ENCODE results near the gene SLC37A2. TPM values are rescaled to one million over a fixed set of nuclear protein-coding genes. Genes with fewer than 3 reads are reported as not detected.

Gene SLC37A2
- total and polyA plus RNA-seq, 2 of the 13 experiments (the other 11 are each of a cell fraction or from before 2014, with no cell fraction given) = 4.6 to 7.1 TPM

- TF ChIP-seq HNF1A (IDR thresholded peaks at IDR 0.05; ENCODE audit: low read depth) (no peak), HNF1A (CRISPR knock-in tag; IDR thresholded peaks at IDR 0.05; ENCODE audit: borderline replicate concordance) (peak; percentile 54; the same call in 1 of the 2 replicates), ZNF138 (CRISPR knock-in tag; IDR thresholded peaks at IDR 0.05; ENCODE audit: low read depth) (no peak), NR2F1 (CRISPR knock-in tag; IDR thresholded peaks at IDR 0.05) (peak in 1 of 2 experiments; percentile 12; a peak in 1 of 4 replicates), IRF2 (CRISPR knock-in tag; IDR thresholded peaks at IDR 0.05) (0 out of 2 replicates have a peak, but pooled peaks have one; percentile 12), SALL1 (CRISPR knock-in tag; IDR thresholded peaks at IDR 0.05) (peak; percentile 57; the same call in 1 of the 2 replicates), RBFOX2 (IDR thresholded peaks at IDR 0.05; ENCODE audit: low read depth, low read length) (peak; percentile 54; the same call in 1 of the 2 replicates), KDM2A (CRISPR knock-in tag; IDR thresholded peaks at IDR 0.05; ENCODE audit: borderline replicate concordance, low read depth) (peak; percentile 24; the same call in 1 of the 2 replicates), MAZ (IDR thresholded peaks at IDR 0.05; ENCODE audit: borderline replicate concordance, low read depth, low read length) (peak; percentile 54; the same call in 1 of the 2 replicates), MAZ (CRISPR knock-in tag; IDR thresholded peaks at IDR 0.05; ENCODE audit: low read depth) (peak; percentile 44), SIN3A (IDR thresholded peaks at IDR 0.05; ENCODE audit: borderline replicate concordance, low read depth, low read length) (0 out of 2 replicates have a peak, but pooled peaks have one; percentile 39), ZNF274 (CRISPR knock-in tag; IDR thresholded peaks at IDR 0.05) (peak; percentile 63; the same call in 1 of the 2 replicates), GMEB1 (CRISPR knock-in tag; IDR thresholded peaks at IDR 0.05; ENCODE audit: borderline replicate concordance) (peak; percentile 67; the same call in 1 of the 2 replicates), MIXL1 (CRISPR knock-in tag; IDR thresholded peaks at IDR 0.05) (0 out of 2 replicates have a peak, but pooled peaks have one; percentile 9), PHF21A (CRISPR knock-in tag; IDR thresholded peaks at IDR 0.05) (peak; percentile 85)
- TF ChIP-seq, protein P1, sequence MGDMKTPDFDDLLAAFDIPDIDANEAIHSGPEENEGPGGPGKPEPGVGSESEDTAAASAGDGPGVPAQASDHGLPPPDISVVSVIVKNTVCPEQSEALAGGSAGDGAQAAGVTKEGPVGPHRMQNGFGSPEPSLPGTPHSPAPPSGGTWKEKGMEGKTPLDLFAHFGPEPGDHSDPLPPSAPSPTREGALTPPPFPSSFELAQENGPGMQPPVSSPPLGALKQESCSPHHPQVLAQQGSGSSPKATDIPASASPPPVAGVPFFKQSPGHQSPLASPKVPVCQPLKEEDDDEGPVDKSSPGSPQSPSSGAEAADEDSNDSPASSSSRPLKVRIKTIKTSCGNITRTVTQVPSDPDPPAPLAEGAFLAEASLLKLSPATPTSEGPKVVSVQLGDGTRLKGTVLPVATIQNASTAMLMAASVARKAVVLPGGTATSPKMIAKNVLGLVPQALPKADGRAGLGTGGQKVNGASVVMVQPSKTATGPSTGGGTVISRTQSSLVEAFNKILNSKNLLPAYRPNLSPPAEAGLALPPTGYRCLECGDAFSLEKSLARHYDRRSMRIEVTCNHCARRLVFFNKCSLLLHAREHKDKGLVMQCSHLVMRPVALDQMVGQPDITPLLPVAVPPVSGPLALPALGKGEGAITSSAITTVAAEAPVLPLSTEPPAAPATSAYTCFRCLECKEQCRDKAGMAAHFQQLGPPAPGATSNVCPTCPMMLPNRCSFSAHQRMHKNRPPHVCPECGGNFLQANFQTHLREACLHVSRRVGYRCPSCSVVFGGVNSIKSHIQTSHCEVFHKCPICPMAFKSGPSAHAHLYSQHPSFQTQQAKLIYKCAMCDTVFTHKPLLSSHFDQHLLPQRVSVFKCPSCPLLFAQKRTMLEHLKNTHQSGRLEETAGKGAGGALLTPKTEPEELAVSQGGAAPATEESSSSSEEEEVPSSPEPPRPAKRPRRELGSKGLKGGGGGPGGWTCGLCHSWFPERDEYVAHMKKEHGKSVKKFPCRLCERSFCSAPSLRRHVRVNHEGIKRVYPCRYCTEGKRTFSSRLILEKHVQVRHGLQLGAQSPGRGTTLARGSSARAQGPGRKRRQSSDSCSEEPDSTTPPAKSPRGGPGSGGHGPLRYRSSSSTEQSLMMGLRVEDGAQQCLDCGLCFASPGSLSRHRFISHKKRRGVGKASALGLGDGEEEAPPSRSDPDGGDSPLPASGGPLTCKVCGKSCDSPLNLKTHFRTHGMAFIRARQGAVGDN (CRISPR knock-in tag; IDR thresholded peaks at IDR 0.05) = peak; percentile 82
- TF ChIP-seq, protein P2, sequence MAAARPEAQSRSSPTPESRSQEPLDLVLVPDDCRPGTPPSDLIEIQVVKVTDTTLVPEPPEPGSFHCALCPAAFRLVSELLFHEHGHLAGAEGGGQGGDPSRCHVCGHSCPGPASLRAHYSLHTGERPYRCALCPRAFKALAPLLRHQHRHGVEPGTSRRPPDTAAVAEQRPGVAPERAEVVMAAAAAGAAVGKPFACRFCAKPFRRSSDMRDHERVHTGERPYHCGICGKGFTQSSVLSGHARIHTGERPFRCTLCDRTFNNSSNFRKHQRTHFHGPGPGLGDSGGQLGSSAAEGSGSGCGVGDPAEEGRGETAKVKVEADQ (CRISPR knock-in tag; IDR thresholded peaks at IDR 0.05; ENCODE audit: borderline replicate concordance) = peak; percentile 62; the same call in 1 of the 2 replicates
Measured at GRCh38 chr11:125111343-125112207, 48.5 kb downstream of the SLC37A2 start, which contains the start of gene TMEM218 (continued).
